A673 (cell line): ENCODE measurements around the gene ARHGAP22.

ENCODE experiments used
- EZH2 ChIP-seq: fragments of 200-600 bp; sonication (generic); IDR thresholded peaks from 2 replicates; pipeline ENCODE4 v1.6.1; 2017; ENCODE audit warnings: borderline replicate concordance, low read depth, mild to moderate bottlenecking, mixed read lengths, antibody characterized with exemption, low read length; ENCODE audit not compliant: poor library complexity, severe bottlenecking
- TF ChIP-seq, protein P1 (sequence below): fragments of 300-800, 200-600 bp; sonication (generic); conservative IDR thresholded peaks from 2 replicates; pipeline ENCODE4 v1.5.1; 2017; ENCODE audit warnings: low read depth, mild to moderate bottlenecking, antibody characterized with exemption, low read length, moderate library complexity, mixed read lengths

DNA sequence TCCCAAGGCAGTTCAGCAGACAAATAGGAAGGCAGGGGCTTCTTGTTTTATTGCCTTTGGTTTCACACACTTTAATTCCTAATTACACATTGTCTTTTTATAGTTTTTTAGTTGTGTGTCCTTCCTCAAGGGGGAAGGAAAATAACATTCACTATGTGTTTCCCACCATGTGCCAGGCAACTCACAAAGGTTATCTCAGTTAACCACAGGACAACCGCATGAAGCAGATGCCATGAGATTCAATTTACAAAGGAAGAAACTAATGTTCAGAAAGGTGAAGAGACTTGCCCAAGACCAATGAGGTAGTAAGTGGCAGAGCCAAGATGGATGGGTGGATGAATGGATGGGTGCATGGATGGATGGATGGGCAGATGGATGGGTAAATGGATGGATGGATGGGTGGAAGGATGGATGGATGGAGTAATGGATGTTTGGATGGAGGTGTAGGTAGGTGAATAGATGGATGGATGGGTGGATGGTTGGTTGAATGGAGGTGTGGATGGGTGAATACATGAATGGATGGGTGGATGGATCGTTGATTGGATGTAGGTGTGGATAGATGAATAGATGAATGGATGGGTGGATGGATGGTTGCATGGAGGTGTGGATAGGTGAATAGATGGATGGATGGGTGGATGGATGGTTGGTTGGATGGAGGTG, 77.9 kb downstream of the ARHGAP22 start:
- TF ChIP-seq, protein P1, sequence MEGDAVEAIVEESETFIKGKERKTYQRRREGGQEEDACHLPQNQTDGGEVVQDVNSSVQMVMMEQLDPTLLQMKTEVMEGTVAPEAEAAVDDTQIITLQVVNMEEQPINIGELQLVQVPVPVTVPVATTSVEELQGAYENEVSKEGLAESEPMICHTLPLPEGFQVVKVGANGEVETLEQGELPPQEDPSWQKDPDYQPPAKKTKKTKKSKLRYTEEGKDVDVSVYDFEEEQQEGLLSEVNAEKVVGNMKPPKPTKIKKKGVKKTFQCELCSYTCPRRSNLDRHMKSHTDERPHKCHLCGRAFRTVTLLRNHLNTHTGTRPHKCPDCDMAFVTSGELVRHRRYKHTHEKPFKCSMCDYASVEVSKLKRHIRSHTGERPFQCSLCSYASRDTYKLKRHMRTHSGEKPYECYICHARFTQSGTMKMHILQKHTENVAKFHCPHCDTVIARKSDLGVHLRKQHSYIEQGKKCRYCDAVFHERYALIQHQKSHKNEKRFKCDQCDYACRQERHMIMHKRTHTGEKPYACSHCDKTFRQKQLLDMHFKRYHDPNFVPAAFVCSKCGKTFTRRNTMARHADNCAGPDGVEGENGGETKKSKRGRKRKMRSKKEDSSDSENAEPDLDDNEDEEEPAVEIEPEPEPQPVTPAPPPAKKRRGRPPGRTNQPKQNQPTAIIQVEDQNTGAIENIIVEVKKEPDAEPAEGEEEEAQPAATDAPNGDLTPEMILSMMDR: no peak
- no peak for TF ChIP-seq EZH2
